GM12878 (cell line): ENCODE results near the gene GDAP1L1. TPM values are rescaled to one million over a fixed set of nuclear protein-coding genes. Genes with fewer than 3 reads are reported as not detected.

Experiments used
- BCL11A ChIP-seq: IDR thresholded peaks from 2 replicates; pipeline ENCODE4 v1.6.1; 2011; ENCODE audit warnings: low read depth, low read length
- BMI1 ChIP-seq: fragments of 450-650 bp; IDR thresholded peaks from 2 replicates; pipeline ENCODE4 v1.6.1; 2016; ENCODE audit warnings: mild to moderate bottlenecking, moderate library complexity, borderline replicate concordance
- CREB1 ChIP-seq: IDR thresholded peaks from 2 replicates; pipeline ENCODE4 v1.6.1; 2012; ENCODE audit warnings: low read depth, mild to moderate bottlenecking, inconsistent platforms
- EED ChIP-seq: sonication (generic); IDR thresholded peaks from 2 replicates; pipeline ENCODE4 v1.6.1; 2016; ENCODE audit warnings: antibody characterized with exemption, low read depth
- EGR1 ChIP-seq, 2 experiments: IDR thresholded peaks; 1 replicate in 1 of 2; 2 replicates in 1 of 2; pipeline ENCODE4 v1.6.1; 2011 to 2012; ENCODE audit warnings: low read depth in 2 of 2, low read length in 2 of 2, borderline replicate concordance in 1 of 2, mild to moderate bottlenecking in 1 of 2, moderate library complexity in 1 of 2
- FOXK2 ChIP-seq: fragments of 450-650 bp; IDR thresholded peaks from 2 replicates; pipeline ENCODE4 v1.6.1; 2017; ENCODE audit warnings: mild to moderate bottlenecking, moderate library complexity
- NR2C2 ChIP-seq: IDR thresholded peaks from 2 replicates; pipeline ENCODE4 v1.6.1; 2011; ENCODE audit warnings: borderline replicate concordance, low read depth; ENCODE audit not compliant: control insufficient read depth, insufficient read length
- POLR2AphosphoS2 ChIP-seq: IDR thresholded peaks from 2 replicates; pipeline ENCODE4 v1.6.1; 2011; ENCODE audit warnings: low read depth, mild to moderate bottlenecking, low read length, improper control_type of control experiment, moderate library complexity
- RB1 ChIP-seq: fragments of 450-650 bp; formaldehyde crosslinking; IDR thresholded peaks from 2 replicates; pipeline ENCODE4 v1.6.1; 2017; ENCODE audit warnings: mild to moderate bottlenecking, borderline replicate concordance
- TCF12 ChIP-seq: IDR thresholded peaks from 2 replicates; pipeline ENCODE4 v1.6.1; 2011; ENCODE audit warnings: low read depth, mild to moderate bottlenecking, low read length
- polyA plus RNA-seq, 11 experiments: library from polyadenylated mRNA; depleted of rRNA in 4 of 11; unstranded in 6 of 11; stranded (reverse) in 5 of 11; fragments of >200 nt; fragmentation: Nextera tagmentation in 4 of 11; fragmentation: Illumina TruSeq in 1 of 11; extraction: Ambion mirVana in 4 of 11; extraction: Trizol in 1 of 11; gene quantifications; 1 replicate in 1 of 11; 2 replicates in 10 of 11; pipeline versions ENCODE4 v1.2.1 to v1.2.3, GENCODE V29; 2011 to 2016; ENCODE audit warnings: inconsistent platforms in 2 of 11, missing spikeins in 2 of 11, low read depth in 1 of 11
- total RNA-seq, 4 experiments: library from RNA; depleted of rRNA in 3 of 4; stranded (reverse); fragments of >200 nt in 3 of 4; fragmentation: Illumina TruSeq in 1 of 4; extraction: Trizol in 1 of 4; gene quantifications; 2 replicates each; pipeline versions ENCODE4 v1.2.1 to v1.2.3, GENCODE V29; 2013 to 2021
- TF ChIP-seq, protein P1 (sequence below): IDR thresholded peaks from 2 replicates; pipeline ENCODE4 v1.6.1; 2012; ENCODE audit warnings: low read depth, low read length, improper control_type of control experiment
- TF ChIP-seq, protein P2 (sequence below): IDR thresholded peaks from 2 replicates; pipeline ENCODE4 v1.6.1; 2011; ENCODE audit warnings: low read depth, low read length, improper control_type of control experiment, borderline replicate concordance

Gene GDAP1L1
- total and polyA plus RNA-seq, 10 of the 15 experiments (the other 5 are each of a cell fraction or from before 2014, with no cell fraction given) = 0.08 to 0.38 TPM; not detected in 8

DNA sequence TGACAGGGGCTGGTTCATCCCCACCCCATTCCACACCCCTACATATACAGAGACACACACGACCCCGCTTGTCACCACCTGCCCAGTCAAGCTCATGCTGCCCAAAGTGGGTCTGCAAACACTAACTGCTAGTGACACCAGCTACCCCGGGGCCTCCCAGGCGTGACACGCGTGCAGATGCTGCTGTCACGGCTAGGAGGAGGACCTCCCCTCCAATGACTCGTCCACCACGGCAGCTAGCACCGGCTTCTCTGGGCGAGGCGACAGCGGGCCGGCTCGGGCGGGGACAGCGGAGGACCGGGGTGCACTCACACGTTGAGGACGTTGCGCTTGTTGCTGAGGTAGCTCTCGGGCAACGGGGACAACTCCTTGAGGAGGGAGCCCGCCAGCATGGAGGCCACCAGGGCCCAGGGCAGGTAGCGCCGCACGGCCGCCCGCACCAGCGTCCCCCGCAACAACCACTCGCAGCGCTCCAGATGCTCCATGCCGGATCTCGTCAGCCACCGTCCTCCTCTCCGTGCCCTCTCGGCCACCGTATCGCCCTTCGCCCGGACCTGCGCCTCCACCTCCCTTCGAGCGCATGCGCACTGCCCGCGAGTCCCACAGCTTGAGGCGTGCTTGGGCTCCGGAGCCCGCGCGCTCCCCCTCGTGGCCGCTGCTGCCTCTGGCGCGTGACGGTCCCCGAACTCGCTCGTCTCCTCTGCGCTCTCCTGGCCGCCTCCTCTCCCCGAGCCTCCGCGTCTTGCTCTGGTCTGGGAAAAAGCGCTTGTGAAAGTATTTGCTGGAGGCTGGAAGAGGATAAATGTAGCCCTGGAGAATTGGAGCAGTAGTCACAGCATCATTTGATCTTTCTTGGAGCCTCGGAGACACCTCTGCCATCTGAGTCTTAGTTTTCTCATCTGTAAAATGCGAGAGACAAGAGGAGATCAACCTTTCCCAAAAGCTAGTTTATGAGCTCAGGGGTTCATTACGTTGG is 63.8 kb downstream of the GDAP1L1 start, which contains the start of gene FITM2 (continued):
- TF ChIP-seq, protein P1, sequence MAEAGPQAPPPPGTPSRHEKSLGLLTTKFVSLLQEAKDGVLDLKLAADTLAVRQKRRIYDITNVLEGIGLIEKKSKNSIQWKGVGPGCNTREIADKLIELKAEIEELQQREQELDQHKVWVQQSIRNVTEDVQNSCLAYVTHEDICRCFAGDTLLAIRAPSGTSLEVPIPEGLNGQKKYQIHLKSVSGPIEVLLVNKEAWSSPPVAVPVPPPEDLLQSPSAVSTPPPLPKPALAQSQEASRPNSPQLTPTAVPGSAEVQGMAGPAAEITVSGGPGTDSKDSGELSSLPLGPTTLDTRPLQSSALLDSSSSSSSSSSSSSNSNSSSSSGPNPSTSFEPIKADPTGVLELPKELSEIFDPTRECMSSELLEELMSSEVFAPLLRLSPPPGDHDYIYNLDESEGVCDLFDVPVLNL = peak; percentile 47; the same call in 1 of the 2 replicates
- no peak for TF ChIP-seq BMI1
- peak; percentile 83 for TF ChIP-seq FOXK2
- TF ChIP-seq RB1 = peak; percentile 90
- no peak for TF ChIP-seq EED
- no peak for TF ChIP-seq NR2C2
- TF ChIP-seq EGR1 (IDR thresholded peaks at IDR 0.05; ENCODE audit: borderline replicate concordance in 1 of 2, low read depth in 2 of 2, low read length in 2 of 2) = no peak
- TF ChIP-seq BCL11A = no peak
- TF ChIP-seq, protein P2, sequence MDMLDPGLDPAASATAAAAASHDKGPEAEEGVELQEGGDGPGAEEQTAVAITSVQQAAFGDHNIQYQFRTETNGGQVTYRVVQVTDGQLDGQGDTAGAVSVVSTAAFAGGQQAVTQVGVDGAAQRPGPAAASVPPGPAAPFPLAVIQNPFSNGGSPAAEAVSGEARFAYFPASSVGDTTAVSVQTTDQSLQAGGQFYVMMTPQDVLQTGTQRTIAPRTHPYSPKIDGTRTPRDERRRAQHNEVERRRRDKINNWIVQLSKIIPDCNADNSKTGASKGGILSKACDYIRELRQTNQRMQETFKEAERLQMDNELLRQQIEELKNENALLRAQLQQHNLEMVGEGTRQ = 0 out of 2 replicates have a peak, but pooled peaks have one; percentile 5
- peak; percentile 36; the same call in 1 of the 2 replicates for TF ChIP-seq TCF12
- no peak for TF ChIP-seq POLR2AphosphoS2
- peak; percentile 61; the same call in 1 of the 2 replicates for TF ChIP-seq CREB1
- TF ChIP-seq, all 136 proteins: peak for 48
